ENCODE measurements around the gene ABCA13.

GRCh38 chr7:48380921-48381320 lies 209.7 kb downstream of the ABCA13 start:
- TF ChIP-seq CTCF (IDR thresholded peaks at IDR 0.05), result no peak
- TF ChIP-seq POLR2A (IDR thresholded peaks at IDR 0.05; ENCODE audit: low read depth), result no peak

Data from esophagus muscularis mucosa (tissue), 3 donors.